ENCODE data around the gene SERINC3. TPM values are rescaled to one million over a fixed set of nuclear protein-coding genes. Genes with fewer than 3 reads are reported as not detected.

The SERINC3 gene
- total and polyA plus RNA-seq, 2 of the 8 experiments (the other 6 are each of a cell fraction or from before 2014, with no cell fraction given), result 47.2 to 66.0 TPM

- TF ChIP-seq CHD7 (IDR thresholded peaks at IDR 0.05; ENCODE audit: insufficient replicate concordance, low read length) (no peak), JUND (IDR thresholded peaks at IDR 0.05; ENCODE audit: low read length) (no peak), SUZ12 (IDR thresholded peaks at IDR 0.05; ENCODE audit: low read length) (no peak), GABPA (IDR thresholded peaks at IDR 0.05; ENCODE audit: borderline replicate concordance, insufficient read depth, low read length) (no peak), HDAC2 (IDR thresholded peaks at IDR 0.05; ENCODE audit: borderline replicate concordance in 1 of 2, low read depth in 2 of 2, low read length in 2 of 2) (no peak)
These were observed 30.1 kb downstream of the SERINC3 start (continued) for GRCh38 chr20:44491635-44492395.
